ENCODE data around the gene RNF13. TPM values are rescaled to one million over a fixed set of nuclear protein-coding genes. Genes with fewer than 3 reads are reported as not detected.

Gene RNF13
- total and polyA plus RNA-seq, 2 of the 4 experiments (the other 2 are of a cell fraction): 12.8 to 29.8 TPM

GRCh38 chr3:149975919-149976318 is 162.9 kb downstream of the RNF13 start:
- intact Hi-C loops (cut with micrococcal nuclease) (no loop called here), dilution Hi-C loops (cut with HindIII; ENCODE audit: low sequenced_read_pairs, unreplicated experiment) (no loop called here), in situ Hi-C loops (cut with MboI; ENCODE audit: low sequenced_read_pairs) (no loop called here)
- Histone ChIP-seq H3K4ac (ENCODE audit: low read depth, low read length) (no peak overlapping the region), H4K20me1 (ENCODE audit: insufficient read depth, low read length) (no peaks in the 10 kb centered on the region), H3K9me1 (ENCODE audit: insufficient read depth, low read length) (no peaks in the 10 kb centered on the region), H3K27ac (ENCODE audit: insufficient read depth, low read length) (no peak overlapping the region), H3K56ac (ENCODE audit: extremely low read depth, insufficient read depth, low read length) (no peak overlapping the region), H2AK9ac (replicated peaks; ENCODE audit: low read depth, low read length, poor library complexity) (no peak overlapping the region), H3K14ac (replicated peaks; ENCODE audit: low read depth, low read length) (no peak overlapping the region), H4K91ac (ENCODE audit: insufficient read depth, low read depth, low read length) (no peak overlapping the region), H3K4me1 (ENCODE audit: control insufficient read depth, insufficient read depth, low read length) (no peaks in the 10 kb centered on the region; the same call in 1 of the 2 replicates), H2AK5ac (ENCODE audit: low read depth, low read length) (no peak overlapping the region), H3K27me3 (ENCODE audit: control insufficient read depth, insufficient read depth, low read length) (no peaks in the 10 kb centered on the region), H3K9ac (ENCODE audit: low read depth, low read length) (no peak overlapping the region), H4K5ac (ENCODE audit: low read depth, low read length) (no peak overlapping the region), H3K4me3 (ENCODE audit: insufficient read depth, low read depth, low read length) (no peak overlapping the region), H2BK120ac (ENCODE audit: low read depth, low read length) (no peak overlapping the region), H3K79me1 (ENCODE audit: low read depth in 1 of 2, low read length in 2 of 2) (peaks cover 4 to 10% of the 10 kb centered on the region in 2 experiments; a peak in 2 of 4 replicates), H3K9me3 (ENCODE audit: control insufficient read depth, insufficient read depth, low read length) (no peaks in the 10 kb centered on the region), H3K23ac (ENCODE audit: low read depth, low read length) (no peak overlapping the region), H3K36me3 (ENCODE audit: control insufficient read depth, insufficient read depth, low read length) (no peaks in the 10 kb centered on the region), H2BK5ac (ENCODE audit: low read depth, low read length, poor library complexity, severe bottlenecking) (no peak overlapping the region), H3K18ac (ENCODE audit: low read depth, low read length) (no peak overlapping the region), H4K8ac (ENCODE audit: low read depth in 2 of 2, low read length in 2 of 2) (no peak overlapping the region), H2BK20ac (ENCODE audit: low read depth, low read length) (no peak overlapping the region), H2AFZ (replicated peaks; ENCODE audit: low read length, poor library complexity) (no peak overlapping the region), H3K4me2 (ENCODE audit: low read depth, low read length) (no peak overlapping the region), H2BK15ac (ENCODE audit: low read depth, low read length) (no peak overlapping the region)
- DNase-seq: no peak
- TF ChIP-seq FOS (IDR thresholded peaks at IDR 0.05; ENCODE audit: low read depth, low read length) (no peak), MXI1 (IDR thresholded peaks at IDR 0.05; ENCODE audit: borderline replicate concordance, low read depth, low read length) (no peak), USF2 (IDR thresholded peaks at IDR 0.05; ENCODE audit: low read depth, low read length) (no peak), MAZ (IDR thresholded peaks at IDR 0.05; ENCODE audit: borderline replicate concordance, low read depth, low read length) (no peak)
- TF ChIP-seq, protein P1, sequence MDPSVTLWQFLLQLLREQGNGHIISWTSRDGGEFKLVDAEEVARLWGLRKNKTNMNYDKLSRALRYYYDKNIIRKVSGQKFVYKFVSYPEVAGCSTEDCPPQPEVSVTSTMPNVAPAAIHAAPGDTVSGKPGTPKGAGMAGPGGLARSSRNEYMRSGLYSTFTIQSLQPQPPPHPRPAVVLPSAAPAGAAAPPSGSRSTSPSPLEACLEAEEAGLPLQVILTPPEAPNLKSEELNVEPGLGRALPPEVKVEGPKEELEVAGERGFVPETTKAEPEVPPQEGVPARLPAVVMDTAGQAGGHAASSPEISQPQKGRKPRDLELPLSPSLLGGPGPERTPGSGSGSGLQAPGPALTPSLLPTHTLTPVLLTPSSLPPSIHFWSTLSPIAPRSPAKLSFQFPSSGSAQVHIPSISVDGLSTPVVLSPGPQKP (IDR thresholded peaks at IDR 0.05; ENCODE audit: borderline replicate concordance, low read depth, low read length): no peak
- ATAC-seq (ENCODE audit: low read depth): no peak
- no TSS peak for BruUV-seq (replicated peaks)
- POLR2A ChIA-PET (ENCODE audit: unreplicated experiment): no interaction called here
- CTCF ChIA-PET: no interaction called here

All from IMR-90 (cell line).